ENCODE measurements around the gene NXPH2.

The NXPH2 gene

DNA sequence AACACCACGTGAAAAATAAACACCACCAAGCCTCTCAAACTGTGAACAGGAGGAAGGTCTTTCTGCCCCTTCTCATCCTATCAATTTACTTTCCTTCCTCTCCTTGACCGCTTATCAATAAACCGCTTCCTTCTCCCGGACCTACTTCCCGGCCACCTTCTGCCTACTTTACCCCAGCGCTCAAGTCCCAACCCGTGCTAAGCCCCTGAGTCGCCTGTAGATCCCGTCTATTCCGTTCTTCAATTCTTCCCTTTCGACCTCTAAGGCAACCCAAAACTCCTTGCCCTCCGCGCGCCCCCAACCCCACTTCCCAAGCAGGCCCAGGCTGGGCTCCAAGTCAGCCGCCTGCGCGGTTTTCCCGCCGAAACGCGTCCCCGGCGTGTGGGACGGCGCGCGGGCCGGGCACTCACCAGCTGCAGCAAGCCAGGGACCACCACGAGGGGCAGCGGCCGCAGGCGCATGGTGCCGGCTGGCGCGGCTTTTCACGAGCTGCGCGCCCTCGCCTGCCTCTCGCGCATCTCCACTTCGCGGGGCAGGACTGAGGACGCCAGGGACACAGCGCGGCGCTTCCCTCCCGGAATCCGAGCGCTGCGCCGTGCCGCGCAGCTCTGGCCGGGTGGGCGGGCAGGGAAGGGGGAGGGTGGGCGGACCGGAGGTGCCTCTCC, at the start of gene NXPH2:
NXPH2 (minus strand) TSS at position 610 of the 665 bp plus-strand sequence; CDS start at position 461, 149 bp downstream.
- peak; percentile 25 for DNase-seq (ENCODE audit: low spot score)

DNA sequence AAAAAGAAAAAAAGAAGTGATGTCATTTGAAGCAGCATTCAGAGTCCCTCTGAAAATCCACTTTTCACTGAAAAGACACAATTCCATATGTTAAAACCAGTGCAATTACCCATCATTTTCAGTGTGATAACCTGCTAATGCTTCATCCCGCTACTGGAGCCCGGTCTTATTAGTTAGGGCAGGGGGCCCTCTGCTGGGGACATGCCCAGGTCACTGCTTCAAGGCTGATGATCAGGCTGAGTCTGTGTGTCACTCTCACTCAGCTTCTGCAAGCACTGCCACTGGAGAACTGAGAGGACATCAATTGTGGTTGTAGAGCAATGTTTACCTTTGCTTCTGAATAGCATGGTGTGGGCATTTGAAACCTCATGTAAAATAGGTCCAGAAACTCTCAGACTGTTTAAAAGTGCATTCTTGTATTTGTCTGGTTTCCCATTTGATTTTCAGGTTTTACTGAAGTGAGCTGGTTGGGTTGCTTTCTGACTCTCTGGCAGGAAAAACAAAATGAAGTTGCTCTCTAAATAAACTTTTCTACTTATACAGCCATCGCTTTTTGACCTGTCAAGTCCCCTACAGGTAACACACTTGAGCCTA, 49.2 kb upstream of the NXPH2 start:
- DNase-seq (ENCODE audit: low spot score): peak; percentile 46

DNA sequence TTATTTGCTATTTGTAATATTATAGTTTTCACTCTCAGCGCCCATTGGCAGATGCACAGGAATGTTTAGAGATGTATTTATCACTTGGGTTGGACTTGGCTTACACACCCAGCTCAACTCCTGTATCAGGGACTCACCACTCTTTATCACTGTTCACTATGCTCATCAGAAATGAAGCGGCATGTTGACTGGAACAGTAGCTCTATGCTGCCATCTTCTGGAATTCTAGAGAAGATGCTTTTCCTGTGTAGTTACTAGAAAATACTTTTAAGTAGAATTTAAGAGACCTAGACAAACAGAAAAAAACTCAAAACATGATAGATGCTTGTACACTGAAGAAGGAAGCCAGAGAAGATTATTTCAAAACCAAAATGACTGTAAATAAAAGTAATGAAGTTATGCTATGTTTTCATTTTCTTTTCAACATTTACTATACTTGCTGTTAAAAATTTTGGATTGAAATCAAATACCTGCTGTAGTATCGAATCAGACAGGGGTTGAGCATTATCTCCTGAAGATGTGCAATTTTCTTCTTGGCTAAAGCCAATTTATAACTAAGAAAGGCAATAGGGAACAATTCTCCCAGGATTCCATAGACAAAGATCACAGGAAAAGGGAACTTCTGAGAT, 47.4 kb upstream of the NXPH2 start:
- DNase-seq (ENCODE audit: low spot score): peak; percentile 14

DNA sequence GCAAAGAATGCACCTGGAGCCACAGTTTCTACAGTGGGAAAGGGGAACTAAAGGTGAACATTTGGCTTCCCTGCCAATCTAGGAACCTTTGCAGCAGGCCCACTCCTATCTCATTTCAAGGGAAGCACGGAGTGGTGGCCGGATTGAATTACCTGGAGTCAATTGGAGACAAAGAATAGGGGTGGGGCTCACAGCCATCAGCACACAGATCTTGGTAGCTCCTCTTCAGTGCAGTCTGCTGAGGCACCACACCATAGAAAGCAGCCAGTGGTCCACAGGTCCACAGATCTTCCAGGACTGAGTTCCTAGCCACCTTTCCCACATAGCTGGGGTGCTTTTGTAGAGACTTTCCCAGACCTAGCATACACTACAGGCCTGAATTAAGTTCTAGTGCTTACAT, 43.5 kb upstream of the NXPH2 start:
- no peak for DNase-seq (ENCODE audit: low spot score)

DNA sequence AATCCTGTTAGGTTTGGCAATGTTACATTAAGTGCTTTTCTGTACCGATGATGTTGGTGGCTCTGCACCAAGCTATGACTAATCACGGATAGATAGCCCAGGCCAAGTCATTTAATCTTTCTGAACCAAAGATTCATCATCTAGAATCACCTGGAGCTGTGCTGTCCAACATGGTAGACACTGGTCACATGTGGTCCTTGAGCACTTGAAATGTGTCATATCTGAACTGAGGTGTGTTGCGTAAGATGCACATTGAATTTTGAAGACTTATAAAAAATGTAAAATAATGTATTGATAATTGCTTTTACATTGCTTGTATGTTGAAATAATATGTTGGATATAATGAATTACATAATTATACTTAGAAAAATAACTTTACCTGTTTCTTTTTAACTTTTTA, 39.8 kb upstream of the NXPH2 start:
- DNase-seq (ENCODE audit: low spot score): no peak

DNA sequence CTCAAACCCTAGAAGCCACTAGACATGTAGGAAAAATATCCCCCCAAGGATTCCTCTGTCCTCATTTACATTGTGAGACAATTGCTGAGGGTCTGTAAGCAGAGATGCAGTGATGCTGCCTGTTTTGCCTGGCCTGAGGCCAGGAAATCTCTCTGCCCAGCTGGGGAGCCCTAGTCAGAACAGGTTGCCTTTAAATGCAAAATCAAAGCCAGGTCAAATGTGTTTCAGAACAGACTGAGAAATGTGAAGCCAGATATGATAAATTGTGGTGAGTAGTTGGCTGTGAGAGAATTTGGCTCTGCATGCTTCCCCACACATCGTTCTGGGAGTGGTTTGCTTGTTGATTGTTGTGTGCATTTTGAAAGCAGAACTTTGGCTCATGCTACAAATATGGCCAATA, 38.4 kb upstream of the NXPH2 start:
- no peak for DNase-seq (ENCODE audit: low spot score)

DNA sequence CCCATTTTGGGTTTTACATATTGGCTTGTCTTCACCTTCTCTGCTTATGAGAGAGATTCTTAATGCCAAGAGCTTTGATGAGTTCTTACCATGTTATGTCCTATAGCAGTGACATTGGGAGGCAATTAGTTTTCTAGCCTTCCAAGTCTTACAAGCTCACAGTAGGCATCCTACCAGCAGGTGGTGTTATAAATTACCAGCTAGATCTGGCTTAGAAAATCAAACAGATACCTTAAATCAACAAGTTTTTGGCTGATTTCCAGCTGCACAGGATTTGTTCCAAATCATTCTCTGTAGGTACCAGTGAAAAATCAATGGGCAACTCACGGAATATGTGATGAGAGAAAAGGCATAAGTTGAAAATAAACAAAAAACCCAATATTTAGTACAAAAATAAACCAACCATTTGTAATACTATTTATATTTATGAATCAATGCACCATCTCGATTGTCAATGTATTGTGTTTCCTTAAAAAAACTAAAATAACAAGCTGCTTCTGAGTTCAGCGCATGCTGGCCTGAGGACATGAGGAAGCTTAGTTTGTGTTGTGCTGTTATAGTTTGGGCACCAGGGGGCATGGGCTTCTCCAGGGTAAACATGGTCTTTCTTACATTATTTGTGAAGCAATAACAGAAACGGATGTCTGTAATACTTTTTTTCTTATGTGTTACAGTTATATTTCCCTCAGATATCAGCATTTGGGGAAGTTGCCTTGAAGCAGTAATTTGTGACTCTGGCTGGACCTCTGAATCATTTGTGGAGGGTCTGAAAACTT, 34.1 kb upstream of the NXPH2 start:
- DNase-seq (ENCODE audit: low spot score): no peak

DNA sequence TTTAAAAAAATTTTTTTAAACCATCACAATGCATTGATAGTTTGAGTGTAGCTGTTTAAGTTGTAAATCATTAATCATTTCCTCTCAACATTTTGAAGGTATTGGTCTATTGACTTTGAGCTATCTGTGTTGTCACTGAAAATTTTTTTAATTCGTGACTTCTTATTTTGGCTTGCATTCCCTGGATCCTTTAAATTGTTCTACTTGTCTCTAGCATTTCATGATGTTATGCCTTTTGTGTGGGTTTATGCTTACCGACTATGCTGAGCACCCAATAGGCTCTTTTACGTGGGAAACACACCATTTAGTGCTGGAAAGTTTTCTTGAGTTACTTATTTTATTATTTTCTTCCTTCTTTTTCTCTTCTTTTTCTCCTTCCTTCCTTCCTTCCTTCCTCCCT, 31.2 kb upstream of the NXPH2 start:
- DNase-seq (ENCODE audit: low spot score): no peak

DNA sequence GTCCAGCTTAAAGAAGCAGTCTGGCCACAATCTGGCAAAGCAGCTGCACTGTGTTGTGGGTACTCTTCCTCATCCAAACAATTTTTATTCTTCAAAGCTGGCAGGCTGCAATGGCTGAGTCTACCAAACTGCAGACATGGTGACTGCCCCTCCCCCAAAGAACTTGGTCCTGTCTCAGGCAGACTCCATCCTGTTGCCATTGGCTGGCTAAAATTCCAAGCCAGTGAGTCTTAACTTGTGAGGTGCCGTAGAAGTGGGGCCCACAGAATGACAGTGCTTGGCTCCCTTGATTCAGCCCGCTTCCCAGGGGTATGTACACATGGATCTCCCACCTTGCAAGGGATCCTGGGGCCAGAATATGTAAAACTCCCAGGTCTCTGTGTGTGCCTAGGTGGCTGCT, 14.5 kb upstream of the NXPH2 start:
- DNase-seq (ENCODE audit: low spot score): no peak

DNA sequence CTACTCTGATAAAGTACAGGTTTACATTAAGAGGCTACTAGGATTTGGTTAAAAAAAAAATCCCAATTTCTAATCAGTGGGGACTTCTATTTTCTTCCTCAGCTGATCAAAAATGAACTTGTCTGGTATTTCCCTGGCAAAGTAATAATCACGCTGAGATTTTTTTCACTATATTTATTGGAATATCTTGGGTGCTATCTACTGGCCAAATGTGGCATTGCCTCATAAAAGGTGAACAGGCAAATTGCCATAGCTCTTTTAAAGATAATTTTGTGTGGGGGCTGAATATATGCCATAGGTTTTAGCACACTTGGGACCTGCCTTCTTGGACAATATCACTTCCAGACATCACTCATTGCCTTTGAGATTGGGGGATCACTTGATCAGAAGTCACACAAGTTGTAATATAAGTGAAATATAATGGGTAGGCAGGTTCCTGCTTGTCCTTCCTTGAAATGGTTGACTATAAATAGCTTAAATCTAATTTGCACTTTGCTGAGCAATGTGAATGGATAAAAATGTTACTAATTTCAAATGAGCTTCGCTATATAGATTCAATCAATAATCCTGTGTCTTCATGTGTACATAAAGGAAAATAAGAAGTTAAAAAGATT, 7.0 kb upstream of the NXPH2 start:
- no peak for DNase-seq (ENCODE audit: low spot score)

DNA sequence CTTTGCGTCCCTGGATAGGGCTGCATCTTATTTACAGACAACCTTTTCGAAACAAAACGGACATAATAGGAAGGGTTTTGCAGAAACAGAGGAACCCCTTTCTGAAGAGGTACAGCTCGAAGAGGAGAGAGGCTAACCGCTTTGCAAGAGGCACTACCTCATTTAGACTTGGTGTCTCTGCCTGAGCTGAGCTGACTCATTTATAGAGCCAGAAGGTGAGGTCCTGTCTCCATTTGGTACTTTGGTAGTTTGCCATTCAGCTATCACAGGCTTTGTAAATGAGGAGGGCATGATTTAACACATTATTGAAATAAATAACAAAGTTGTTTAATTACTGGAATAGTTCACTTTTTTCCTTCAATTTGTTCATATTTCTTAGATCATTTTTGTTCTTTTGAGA, 2.2 kb upstream of the NXPH2 start:
- DNase-seq (ENCODE audit: low spot score): no peak

DNA sequence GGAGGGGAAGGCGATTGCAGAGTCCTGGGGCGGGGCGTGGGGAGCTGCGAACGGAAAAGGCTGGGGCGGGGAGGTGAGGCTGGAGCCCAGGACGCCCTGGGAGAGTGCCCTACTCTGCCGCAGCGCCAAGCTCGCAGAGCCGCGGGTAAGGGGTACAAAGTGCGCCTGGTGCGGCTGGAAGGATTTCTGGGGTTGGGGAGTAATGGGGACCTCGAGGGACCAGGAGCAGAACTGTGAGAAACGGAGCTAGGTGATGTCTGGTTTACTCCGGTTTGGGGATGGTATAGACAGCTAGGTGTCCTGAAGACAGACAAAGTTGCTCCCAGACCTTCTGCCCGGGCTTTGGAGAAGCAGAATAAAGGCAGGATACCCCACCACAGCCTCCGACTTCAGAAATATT, 718 bp upstream of the NXPH2 start:
- DNase-seq (ENCODE audit: low spot score): no peak

DNA sequence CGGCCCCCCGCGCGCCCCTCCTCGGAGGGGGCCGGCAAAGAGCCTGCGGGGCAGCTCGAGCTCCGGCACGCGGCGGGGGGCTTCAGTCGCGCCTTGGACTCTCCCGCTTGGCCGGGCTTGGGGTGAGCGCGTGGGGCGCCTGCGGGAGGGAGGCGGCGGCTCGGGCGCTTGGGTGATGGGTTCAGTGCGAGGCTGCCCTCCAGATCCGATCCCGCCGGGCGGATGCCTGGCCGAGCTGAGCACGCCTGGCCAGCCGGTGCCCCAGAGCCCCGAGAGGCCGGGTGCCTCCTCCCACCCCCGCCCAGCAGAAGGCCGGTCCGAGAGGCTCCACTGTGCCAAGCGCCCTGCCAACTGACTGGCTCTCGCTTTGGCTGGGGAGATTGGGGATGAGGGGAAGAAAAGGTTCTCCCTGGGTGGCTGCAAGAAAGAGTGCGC, 273 bp upstream of the NXPH2 start:
- DNase-seq (ENCODE audit: low spot score): no peak

DNA sequence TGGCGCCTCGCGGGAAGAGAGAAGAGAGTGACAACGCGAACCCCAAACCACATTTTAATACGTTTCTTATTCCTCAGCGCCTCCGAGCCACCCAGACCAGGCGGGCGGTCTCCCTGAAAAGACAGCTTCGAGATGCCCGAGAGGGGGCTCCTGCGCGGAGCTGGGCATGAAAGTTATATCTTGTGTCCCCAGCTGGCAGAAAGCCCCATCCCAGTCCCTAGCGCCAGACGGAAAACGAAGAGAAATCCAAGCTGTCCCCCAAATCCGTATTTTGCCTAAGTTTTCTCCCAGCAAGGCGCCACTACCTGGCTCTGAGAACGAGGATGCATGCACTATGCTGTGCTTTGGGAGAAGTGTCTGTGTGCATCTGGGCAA, 797 bp downstream of the NXPH2 start:
- DNase-seq (ENCODE audit: low spot score): no peak

DNA sequence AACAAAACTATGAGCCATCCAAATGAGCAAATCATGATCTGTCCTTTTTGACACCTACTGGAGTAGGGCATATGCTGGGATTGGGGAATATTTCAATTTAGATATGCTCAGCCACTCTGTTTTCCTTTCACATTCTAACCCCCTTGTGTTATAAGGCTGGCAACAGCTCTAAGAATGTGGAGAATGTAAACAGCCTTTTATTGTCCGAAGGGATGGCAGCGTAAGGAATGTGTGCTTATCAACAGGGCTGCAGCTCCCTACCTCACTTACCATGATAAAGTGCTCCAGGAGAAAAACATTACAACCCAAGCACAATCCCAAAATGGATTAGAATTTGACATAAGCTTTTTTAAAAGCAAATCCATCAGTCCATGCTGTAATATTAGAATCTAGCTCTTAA, 2.2 kb downstream of the NXPH2 start:
- peak; percentile 47 for DNase-seq (ENCODE audit: low spot score)

DNA sequence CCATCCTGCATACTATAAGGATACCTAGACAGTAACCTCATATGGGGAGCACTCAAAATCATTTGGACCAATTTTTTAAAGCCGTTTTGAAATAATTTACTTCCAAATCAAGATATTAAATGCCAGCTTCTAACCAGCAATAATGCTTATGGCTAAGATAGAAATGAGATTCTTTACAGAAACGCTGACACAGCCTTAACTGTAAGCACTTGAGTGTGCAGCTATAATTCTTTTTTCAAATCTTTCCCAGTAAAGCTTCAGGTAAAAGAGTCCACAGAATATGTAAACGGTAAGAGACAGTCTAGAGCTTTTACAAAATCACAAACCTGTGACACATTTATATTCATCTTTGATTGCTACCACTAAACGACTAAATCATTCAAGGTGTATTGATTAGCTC, 4.5 kb downstream of the NXPH2 start:
- DNase-seq (ENCODE audit: low spot score): no peak

DNA sequence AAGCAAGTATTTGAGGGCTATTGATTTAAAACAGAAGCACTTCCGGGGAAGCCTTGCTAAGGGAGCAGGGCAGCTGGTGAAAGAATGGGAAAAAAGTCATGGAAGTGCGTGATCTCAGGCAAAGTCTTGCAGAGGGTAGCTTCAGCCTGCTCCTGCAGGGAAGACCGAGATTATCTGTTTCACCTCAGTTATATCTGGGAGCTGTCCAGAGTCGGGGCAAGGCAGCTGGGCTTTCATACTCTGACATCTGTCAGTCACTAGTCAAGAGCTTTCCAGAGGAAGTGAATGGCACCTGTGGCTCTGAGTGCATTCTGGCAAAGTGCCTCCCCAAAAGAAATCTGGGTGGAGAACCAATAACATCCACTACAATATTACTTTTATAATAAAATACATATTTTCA, 8.7 kb downstream of the NXPH2 start:
- DNase-seq (ENCODE audit: low spot score): no peak

DNA sequence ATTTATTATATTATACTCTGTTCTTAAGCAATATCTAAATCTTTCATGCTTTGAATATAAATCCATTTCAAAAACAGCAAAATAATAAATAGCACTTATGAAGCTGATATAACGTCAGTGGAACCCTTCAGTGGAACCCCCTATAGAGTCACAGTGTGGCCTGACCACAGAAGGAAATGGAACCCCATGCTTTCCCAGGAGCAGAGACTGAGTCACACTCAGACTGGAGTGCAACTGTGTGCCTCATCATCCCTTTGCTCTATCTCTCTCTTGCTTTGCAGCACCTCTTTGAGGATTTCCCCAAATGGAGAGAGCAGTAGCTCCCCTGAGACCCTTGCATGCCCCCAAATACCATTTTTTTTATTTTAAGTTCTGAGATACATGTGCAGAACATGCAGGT, 13.1 kb downstream of the NXPH2 start:
- DNase-seq (ENCODE audit: low spot score): no peak

DNA sequence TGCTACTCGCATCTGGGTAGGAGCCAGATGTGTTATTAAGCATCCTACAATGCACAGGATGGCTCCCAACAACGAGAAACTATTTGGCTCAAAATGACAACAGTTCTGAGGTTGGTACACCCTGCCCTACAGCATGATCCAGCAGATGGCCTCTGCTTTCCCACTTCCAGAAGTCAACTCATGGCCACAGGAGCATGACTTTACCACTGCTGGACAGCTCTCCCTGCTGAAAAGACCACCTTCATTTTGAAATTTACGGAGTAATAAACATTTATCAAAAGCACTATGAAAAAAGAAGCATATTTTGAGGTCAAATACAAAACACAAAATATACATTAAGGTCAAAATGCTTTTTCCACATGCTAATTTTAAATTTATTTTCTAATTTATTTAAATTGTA, 13.7 kb downstream of the NXPH2 start:
- no peak for DNase-seq (ENCODE audit: low spot score)

DNA sequence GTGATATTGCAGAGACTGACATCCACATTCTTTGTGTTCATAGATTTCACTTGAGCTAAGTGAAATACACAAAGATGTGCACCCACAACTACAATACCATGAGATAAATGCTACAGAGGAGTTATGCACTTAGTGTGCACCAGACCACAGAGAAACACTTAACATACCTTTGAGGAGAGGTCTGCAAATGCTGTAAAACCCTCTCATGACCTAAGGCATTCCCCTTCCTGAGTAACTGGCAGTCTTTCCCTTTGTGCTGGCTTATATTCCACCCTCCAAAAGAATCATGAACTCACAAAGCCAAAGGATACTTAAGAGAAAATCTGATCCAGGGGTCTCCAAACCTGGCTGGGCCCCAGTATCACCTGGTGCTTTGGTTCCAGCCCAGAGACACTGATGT, 16.2 kb downstream of the NXPH2 start:
- DNase-seq (ENCODE audit: low spot score): no peak

DNA sequence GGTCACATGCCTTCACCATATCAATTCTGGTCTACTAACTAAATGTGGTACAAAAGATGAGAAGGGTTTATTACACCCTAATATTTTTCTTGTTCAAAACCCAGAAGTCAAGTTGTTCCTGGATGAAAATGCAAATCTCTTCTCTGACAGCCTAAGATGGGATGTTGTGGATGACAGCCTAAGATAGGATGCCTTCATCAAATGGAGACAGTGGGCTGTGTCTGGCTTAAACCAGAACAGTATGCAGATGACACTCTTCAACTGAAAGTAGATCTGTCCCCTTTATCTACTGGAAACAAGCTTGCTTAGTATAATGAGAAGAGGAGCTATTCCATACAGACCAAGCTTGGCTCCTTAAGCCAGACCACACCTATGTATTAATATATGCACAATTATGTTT, 17.7 kb downstream of the NXPH2 start:
- no peak for DNase-seq (ENCODE audit: low spot score)

DNA sequence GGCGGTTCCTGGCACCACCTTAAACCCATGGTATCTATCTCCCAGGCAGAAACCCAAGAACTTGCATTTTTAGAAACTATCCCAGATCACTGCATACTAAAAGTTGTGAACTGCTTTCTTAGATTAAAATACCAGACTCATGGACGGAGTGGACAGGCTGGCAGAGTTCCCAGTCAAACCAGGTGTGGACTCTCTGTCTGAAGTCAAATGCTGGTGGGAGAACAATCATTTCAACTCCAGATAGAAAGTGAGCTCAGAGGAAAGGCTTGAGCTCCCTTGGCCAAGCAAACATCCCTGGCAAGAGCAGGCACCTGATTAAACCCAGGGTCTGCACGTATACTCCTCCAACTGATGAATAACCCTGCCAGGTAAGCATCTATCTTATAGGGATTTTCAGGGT, 19.5 kb downstream of the NXPH2 start:
- DNase-seq (ENCODE audit: low spot score): no peak

DNA sequence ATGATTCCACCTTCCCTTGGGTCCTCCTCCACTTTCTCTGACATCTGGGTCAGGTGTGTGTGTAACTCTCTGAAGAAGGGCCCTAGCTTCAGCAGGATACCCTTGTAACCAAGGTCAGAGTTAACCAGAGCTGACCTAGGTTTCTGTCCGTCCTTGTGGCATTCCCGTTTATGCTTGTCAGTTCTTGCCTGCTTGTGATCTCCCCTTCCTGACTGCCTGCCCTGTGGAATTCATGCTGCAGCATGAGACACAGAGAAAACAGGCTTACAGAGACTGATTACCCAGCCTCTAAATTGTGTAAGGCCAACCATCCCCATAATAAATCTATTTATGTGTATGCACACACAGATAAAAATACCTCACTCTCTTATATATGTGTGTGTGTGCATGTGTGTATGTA, 22.8 kb downstream of the NXPH2 start:
- no peak for DNase-seq (ENCODE audit: low spot score)
